ENCODE data around the gene LPGAT1. TPM values are rescaled to one million over a fixed set of nuclear protein-coding genes. Genes with fewer than 3 reads are reported as not detected.
A peak's percentile ranks its signal among the peaks of the same experiment; 100 is the strongest.

The LPGAT1 gene
- total RNA-seq = 100 to 1,000 TPM in 1 of 4 donors, 10 to 100 TPM in 3; 19.3 to 345 (median 37.4) TPM

- in situ Hi-C loops (cut with MboI; ENCODE audit: low pct_ligation_motif_present in 1 of 4, low pct_unique_long_range_greater_than_20kb in 1 of 4, low sequenced_read_pairs in 3 of 4) (no loop called here), intact Hi-C loops (cut with DNase I; ENCODE audit: low total_unique reads) (no loop called here)
- Histone ChIP-seq H3K36me3 (no peaks in the 10 kb centered on the region), H3K27me3 (no peaks in the 10 kb centered on the region), H3K27ac (peak within 1 kb of the TSS; percentile 89 to 92 (median 90)), H3K4me1 (peaks cover 8 to 30% (median 15%) of the 10 kb centered on the region in 4 donors), H3K4me3 (peak within 1 kb of the TSS; percentile 80 to 98 (median 92)), H3K9me3 (no peaks in the 10 kb centered on the region)
- TF ChIP-seq POLR2A (IDR thresholded peaks at IDR 0.05) = no peak
- no peak for TF ChIP-seq EP300 (IDR thresholded peaks at IDR 0.05; ENCODE audit: low read depth)
- TF ChIP-seq CTCF (IDR thresholded peaks at IDR 0.05) = peak; percentile 44 to 76 (median 54)
- TF ChIP-seq POLR2AphosphoS5 (IDR thresholded peaks at IDR 0.05) = peak in 2 of 3 donors; percentile 24 to 28
- 1% methylated on average over 45 of the region's 88 CpGs; no CpG with 5 or more reads in 1 of the 2 donors for WGBS, 2 donors (ENCODE audit: low coverage in 1 of 2)
- DNase-seq = peak; percentile 82
These were observed at the start of gene LPGAT1 for GRCh38 chr1:211830328-211831142. Gene LPGAT1, minus strand, starts transcription at chr1:211830763. Its CDS starts 1,467 bp downstream, at chr1:211829296.

GRCh38 chr1:211879475-211879874 lies 48.9 kb upstream of the LPGAT1 start:
- peaks cover 4 to 5% of the 10 kb centered on the region in 2 donors for H3K9me3 ChIP-seq
- WGBS, 2 donors (ENCODE audit: low coverage in 1 of 2) = 93 to 100% methylated on average over 2 of the region's 2 CpGs
- intact Hi-C loops (cut with DNase I; ENCODE audit: low total_unique reads) (no loop called here), in situ Hi-C loops (cut with MboI; ENCODE audit: low pct_ligation_motif_present in 1 of 4, low pct_unique_long_range_greater_than_20kb in 1 of 4, low sequenced_read_pairs in 3 of 4) (no loop called here)
- no peaks in the 10 kb centered on the region for H3K27me3 ChIP-seq
- DNase-seq = no peak
- H3K36me3 ChIP-seq = no peaks in the 10 kb centered on the region
- H3K27ac ChIP-seq = no peak overlapping the region
- no peak overlapping the region for H3K4me3 ChIP-seq
- no peaks in the 10 kb centered on the region for H3K4me1 ChIP-seq
- TF ChIP-seq POLR2A (IDR thresholded peaks at IDR 0.05) (no peak), CTCF (IDR thresholded peaks at IDR 0.05) (no peak), EP300 (IDR thresholded peaks at IDR 0.05; ENCODE audit: low read depth) (no peak), POLR2AphosphoS5 (IDR thresholded peaks at IDR 0.05) (no peak)

GRCh38 chr1:211876851-211877590 lies 46.5 kb upstream of the LPGAT1 start:
- intact Hi-C loops (cut with DNase I; ENCODE audit: low total_unique reads) = no loop called here
- WGBS, 2 donors (ENCODE audit: low coverage in 1 of 2) = 75 to 90% methylated on average over 2 to 7 of the region's 7 CpGs
- no peaks in the 10 kb centered on the region for H3K4me1 ChIP-seq
- peaks cover 4 to 5% of the 10 kb centered on the region in 2 donors for H3K9me3 ChIP-seq
- no peaks in the 10 kb centered on the region for H3K36me3 ChIP-seq
- in situ Hi-C loops (cut with MboI; ENCODE audit: low pct_ligation_motif_present in 1 of 4, low pct_unique_long_range_greater_than_20kb in 1 of 4, low sequenced_read_pairs in 3 of 4) = no loop called here
- DNase-seq = no peak
- no peak overlapping the region for H3K4me3 ChIP-seq
- H3K27me3 ChIP-seq = no peaks in the 10 kb centered on the region
- no peak overlapping the region for H3K27ac ChIP-seq
- no peak for TF ChIP-seq EP300 (IDR thresholded peaks at IDR 0.05; ENCODE audit: low read depth)
- no peak for TF ChIP-seq CTCF (IDR thresholded peaks at IDR 0.05)
- no peak for TF ChIP-seq POLR2A (IDR thresholded peaks at IDR 0.05)
- no peak for TF ChIP-seq POLR2AphosphoS5 (IDR thresholded peaks at IDR 0.05)

- Histone ChIP-seq H3K36me3 (no peaks in the 10 kb centered on the region), H3K9me3 (no peaks in the 10 kb centered on the region), H3K27me3 (no peaks in the 10 kb centered on the region), H3K4me1 (no peaks in the 10 kb centered on the region), H3K27ac (no peak overlapping the region), H3K4me3 (no peak overlapping the region)
- TF ChIP-seq POLR2AphosphoS5 (IDR thresholded peaks at IDR 0.05) = no peak
- no peak for TF ChIP-seq EP300 (IDR thresholded peaks at IDR 0.05; ENCODE audit: low read depth)
- TF ChIP-seq POLR2A (IDR thresholded peaks at IDR 0.05) = no peak
- TF ChIP-seq CTCF (IDR thresholded peaks at IDR 0.05) = no peak
- in situ Hi-C loops (cut with MboI; ENCODE audit: low pct_ligation_motif_present in 1 of 4, low pct_unique_long_range_greater_than_20kb in 1 of 4, low sequenced_read_pairs in 3 of 4) (no loop called here), intact Hi-C loops (cut with DNase I; ENCODE audit: low total_unique reads) (no loop called here)
- DNase-seq = no peak
These were observed 45.0 kb upstream of the LPGAT1 start for GRCh38 chr1:211875541-211875940.

All from transverse colon (tissue), 4 donors.